HL-60/S4 (cell line): ENCODE results near the gene NEURL1.
"Not testable (repeated sequence)": the region's sequence is repeated elsewhere in the genome, so short reads cannot be mapped to it uniquely, and the experiment has no call there.

Source experiments
- in situ Hi-C: fragments of 300-500 bp; cut with MboI; formaldehyde crosslinking; loops from 2 replicates; pipeline ENCODE4 v1.14.3; 2022; ENCODE audit warnings: low sequenced_read_pairs

Gene NEURL1

GRCh38 chr10:103492655-103493261 lies 747 bp upstream of the NEURL1 start:
- in situ Hi-C loops = loop anchor here (25.0 kb wide), 1 partner anchor 580 kb away; the partner anchor contains the start of gene CNNM2

- in situ Hi-C loops = loop anchor here (25.0 kb wide), 1 partner anchor 582 kb away; the partner anchor contains the start of gene CNNM2
Observed at GRCh38 chr10:103493916-103494877, 692 bp downstream of the NEURL1 start.

DNA sequence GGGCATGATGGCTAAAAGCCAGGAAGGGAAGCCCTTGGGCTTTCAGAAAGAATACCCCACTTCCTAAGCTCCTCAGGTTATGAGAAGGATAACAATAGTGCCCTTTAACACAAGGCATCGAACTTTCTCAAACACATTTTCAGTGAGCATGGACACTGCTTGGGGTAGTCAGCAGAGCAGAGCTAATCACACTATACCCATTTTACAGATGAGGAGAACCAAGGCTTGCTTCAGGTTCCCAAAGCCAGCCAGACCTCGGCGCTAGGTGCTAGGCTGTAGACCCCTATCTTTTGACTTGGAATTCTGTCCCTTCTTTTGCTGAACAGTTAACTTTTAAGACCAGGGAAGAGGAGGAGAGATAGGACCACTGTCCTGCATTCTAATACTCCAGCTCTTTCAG lies 1.8 kb downstream of the NEURL1 start:
- in situ Hi-C loops = loop anchor here (25.0 kb wide), 1 partner anchor 583 kb away; the partner anchor contains the start of gene CNNM2

DNA sequence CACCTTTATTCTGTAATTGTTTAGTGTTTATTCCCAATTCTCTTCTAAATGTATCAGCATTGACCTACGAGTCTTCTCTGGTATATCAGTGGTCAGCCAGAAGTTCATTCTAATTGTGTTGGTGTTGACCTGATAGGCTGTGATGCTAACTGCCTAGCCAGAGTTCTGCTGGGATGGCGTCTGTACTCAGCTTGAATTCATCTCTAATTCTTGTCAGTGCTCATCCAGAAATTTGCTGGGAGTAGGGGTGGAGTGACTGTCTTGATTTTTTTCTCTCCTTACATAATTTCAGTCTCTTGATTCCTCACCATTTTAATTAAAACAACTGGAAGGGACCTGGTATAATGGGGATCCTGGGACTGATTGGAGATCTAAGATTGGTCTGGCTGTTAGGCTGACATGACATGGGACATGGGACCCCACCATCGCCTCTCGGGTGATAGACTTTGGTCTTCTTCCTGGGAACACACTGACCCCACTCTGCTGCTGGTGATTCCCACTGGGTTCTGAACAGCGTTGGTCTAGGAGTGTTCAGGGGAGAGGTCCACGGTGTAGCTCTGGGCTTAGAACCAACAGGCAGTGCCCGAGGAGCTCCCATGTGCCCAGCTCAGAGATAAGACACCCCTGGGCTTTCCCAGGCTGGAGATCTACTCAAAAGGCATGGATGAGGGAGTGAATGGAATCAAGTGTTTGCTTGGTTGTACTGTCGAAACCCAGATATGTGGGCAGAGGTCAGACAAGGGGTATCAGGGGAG lies 3.8 kb downstream of the NEURL1 start:
- in situ Hi-C loops = loop anchor here (25.0 kb wide), 1 partner anchor 585 kb away; the partner anchor contains the start of gene CNNM2

DNA sequence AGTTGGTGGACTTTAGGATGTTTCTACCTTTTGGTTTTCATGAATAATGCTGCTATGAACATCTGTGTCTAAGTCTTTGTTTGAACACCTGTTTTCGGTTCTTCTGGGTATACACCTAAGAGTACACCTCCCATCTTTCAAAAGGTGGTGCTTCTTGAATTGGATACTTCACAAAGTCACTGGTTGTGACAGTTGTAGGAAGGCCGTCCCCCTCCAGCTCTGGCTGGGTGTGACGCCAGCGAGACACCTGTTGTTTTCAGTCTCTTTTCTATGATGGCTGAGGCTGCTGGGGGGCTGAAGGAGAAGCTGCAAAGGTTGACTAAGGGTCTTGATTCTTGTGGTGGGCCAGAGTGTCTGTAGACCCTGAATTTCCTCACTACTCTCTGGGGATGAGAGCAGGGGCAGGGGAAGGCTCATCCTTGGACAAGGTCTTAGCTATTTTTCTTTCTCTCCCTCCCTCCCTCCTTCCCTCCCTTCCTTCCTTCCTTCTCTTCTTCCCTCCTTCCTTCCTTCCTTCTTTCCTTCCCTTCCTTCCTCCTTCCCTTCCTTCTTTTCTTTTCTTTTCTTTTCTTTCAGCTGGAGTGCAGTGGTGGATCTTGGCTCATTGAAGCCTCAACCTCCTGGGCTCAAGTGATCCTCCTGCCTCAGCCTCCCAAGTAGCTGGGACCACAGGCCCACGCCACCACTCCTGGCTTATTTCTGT lies 5.6 kb downstream of the NEURL1 start:
- in situ Hi-C loops = loop anchor here (25.0 kb wide), 1 partner anchor 587 kb away; the partner anchor contains the start of gene CNNM2

DNA sequence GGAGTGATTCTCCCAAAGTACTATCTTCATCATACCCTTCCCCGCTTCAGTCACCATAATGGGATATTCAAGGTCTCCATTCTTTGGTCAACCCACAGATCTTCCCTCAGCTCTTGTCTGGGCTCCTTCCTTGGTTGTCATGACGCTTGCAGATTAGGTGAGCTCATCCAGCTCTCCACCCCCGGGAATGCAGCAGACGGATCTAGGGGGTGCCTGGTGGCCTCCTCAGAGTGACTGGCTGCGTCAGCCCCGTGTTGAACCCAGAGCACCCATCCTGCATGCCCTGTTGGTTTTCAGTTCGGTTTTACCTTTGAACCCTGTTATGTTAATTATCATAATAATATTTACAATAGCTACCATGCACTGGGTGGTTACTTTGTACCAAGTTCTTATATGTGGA lies 6.4 kb downstream of the NEURL1 start:
- in situ Hi-C loops = loop anchor here (25.0 kb wide), 1 partner anchor 588 kb away; the partner anchor contains the start of gene CNNM2

- in situ Hi-C loops = no loop called here
Observed at GRCh38 chr10:103500481-103500880, 7.0 kb downstream of the NEURL1 start.

DNA sequence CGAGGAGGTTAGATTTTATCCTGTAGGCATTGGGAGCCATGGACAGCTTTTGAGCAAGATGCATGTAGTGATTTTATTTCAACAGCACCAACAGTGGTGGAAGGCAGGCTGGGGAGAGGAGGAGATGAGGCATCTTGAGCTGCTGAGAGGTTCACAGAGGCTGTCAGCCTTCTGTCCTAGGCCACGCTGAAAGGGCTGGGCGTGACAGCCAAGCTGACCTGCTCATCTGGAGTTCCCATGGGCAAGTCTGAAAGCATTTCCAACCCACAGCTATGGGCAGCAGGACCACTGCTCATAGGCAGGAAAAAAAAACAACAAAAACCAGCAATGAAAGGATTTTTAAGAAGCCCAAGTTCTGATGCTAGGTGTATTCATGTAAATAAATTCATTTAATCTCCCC lies 7.7 kb downstream of the NEURL1 start:
- in situ Hi-C loops = no loop called here

DNA sequence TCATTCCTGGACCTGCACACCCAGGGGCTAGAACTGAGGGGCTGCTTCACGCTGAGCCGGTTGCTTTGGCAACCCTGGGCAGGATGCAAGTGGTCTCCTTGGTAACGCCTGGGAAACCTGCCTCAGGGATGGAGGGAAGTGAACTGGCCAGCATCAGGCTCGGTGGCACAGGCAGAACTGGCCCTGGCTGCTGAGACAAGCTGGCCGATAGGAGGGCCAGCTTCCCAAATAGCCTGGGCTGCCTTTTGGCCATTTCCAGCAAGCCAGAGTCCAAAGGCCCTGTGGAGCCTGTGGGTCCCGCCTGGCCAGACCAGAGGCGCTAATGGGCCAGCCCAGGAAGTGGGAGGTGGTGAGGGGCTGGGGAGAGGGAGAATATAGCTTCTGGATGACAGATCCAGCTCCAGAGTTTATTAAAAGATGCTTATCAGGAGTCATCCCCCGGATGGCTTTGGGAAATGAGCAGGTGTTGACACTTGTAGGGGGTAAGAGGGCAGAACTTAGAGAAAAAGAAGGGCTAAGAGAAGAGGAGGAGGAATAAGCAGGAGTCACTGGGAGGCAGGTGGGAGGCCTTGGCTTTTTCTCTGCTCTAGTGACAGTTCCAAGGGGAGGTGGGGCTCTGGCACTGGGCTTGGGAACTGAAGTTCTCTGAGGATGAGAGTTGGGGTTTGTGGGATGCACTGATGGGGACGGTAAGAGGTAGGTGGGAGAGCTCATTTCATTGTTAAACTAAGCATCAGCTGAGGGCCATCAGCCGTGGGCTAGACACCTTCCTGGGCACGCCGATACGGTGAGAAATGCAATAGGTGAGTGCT lies 9.6 kb downstream of the NEURL1 start:
- in situ Hi-C loops = no loop called here

DNA sequence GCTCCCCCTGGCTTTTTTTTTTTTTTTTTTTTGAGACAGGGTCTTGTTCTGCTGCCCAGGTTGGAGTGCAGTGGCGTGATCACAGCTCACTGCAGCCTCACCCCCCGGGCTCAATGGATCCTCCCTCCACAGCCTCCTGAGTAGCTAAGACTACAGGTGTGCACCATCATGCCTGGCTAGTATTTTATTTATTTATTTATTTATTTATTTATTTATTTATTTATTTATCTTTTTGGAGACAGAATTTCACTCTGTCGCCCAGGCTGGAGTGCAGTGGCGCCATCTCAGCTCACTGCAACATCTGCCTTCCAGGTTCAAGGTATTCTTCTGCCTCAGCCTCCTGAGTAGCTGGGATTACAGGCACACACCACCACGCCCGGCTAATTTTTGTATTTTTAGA lies 10.3 kb downstream of the NEURL1 start:
- in situ Hi-C loops = not testable (repeated sequence)

DNA sequence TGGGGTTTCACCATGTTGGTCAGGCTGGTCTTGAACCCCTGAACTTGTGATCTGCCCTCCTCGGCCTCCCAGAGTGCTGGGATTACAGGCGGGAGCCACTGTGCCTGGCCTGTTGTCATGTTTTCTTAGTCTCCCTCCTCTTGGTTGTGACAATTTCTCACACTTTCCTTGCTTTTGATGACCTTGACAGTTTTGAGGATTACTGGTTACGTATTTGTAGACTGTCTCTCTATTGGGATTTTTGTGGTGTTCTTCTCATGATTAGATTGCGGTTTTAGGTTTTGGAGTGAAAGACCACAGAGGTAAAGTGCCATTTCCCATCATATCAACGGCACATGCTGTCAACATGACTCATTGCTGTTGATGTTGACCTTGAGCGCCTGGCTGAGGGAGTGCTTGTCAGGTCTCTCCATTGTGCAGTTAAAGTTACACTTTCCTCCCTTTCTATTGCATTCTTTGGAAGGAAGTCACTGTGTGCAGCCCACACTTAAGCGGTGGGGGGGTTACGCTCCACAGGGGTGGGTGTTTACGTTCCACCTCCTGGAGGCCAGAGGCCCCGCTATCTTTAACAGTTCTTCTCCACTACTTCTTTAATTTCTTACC lies 10.8 kb downstream of the NEURL1 start:
- in situ Hi-C loops = no loop called here

DNA sequence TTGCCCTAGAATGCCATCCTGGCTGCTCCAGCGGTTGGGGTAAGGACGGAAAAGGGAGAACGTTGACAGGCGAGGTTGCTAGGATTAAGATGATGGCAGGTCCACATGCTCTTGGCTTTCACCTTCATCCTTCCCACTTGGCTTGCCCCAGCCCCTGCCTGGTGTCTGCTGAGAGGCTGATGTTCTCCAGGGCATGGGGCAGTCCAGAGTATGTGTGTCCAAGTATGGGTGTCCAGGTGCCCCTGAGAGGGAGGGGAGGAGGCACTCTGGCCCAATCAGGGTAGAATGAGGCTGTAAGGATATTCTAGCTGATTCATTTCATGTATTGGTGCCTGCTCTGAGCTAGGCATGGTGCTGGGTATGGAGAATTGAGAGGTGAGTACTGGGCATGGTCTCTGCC lies 12.6 kb downstream of the NEURL1 start:
- in situ Hi-C loops = no loop called here

DNA sequence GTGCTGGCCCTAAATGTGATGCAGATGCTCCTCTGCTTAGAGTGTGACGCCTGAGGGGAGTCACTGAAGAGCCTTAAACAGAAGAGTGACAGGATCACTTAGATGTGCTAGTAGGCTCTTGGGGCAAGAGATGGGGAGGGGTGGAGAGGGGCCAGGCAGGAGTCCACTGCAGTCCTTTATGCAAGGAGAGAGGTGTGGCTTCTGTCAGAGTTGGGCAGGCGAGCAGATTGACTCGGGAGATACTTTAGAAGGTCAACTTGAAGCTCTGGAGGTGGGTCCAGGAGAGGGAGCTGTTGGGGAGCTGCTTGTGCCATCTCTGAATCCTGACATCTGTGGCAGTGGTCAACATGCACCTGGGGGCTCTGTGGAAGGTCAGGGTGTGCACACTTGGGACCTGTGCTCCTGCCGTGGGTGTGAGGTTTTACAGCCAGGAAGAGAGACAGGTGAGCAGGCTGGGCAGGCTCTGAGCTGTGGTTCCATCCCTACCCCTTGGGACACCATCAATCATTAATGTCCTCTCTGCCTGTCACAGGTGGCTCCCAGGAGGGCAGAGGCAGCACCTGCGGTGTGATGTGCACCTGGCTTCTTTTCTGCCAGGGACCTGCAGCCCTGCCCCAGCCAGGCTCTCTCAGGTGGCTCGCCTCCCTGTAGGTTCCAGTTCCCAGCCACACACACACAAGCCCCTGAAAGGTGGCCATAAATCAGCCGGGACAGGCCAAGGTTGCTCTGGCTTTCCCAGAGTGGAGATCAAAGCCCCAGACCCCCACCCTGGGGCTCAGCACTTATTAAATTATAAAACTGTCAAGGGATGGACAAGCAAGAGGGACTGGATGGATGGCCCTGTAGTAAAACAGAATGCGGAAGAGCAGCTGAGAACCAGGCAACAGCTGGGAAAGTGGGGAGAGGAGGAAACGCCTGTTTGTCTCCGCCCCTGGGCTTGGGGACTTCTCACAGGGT lies 14.0 kb downstream of the NEURL1 start:
- in situ Hi-C loops = no loop called here

DNA sequence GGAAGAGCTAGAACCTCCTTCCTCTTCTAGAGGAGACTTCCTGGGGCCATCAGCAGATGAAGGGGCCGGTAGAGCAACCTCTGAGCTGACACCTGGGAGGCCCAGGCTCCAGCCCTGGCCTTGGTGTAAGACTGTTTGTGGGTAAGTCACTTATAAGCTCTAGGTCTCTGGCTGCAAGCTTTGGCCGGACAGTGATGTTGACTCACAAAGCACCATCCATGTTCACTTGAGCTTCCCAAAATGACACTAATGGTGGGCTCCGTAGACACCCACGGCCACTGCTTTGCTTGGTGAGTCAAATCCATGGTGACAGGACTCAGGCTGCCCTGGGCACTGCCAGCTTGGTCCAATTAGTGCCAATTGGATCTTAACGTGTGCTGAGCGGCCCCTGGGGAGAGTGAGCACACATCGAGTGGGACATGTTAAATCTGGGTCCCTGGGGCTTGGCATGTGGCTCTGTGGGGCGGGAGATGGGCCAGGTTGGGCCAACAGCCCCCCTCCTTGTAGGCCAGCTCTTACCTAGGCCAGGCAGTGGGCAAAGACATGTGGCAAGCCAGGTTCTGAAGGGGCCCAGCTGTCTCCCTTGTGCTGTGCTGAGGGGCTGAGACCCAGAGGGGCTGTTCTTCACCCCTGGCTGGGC lies 16.7 kb downstream of the NEURL1 start:
- in situ Hi-C loops = no loop called here

DNA sequence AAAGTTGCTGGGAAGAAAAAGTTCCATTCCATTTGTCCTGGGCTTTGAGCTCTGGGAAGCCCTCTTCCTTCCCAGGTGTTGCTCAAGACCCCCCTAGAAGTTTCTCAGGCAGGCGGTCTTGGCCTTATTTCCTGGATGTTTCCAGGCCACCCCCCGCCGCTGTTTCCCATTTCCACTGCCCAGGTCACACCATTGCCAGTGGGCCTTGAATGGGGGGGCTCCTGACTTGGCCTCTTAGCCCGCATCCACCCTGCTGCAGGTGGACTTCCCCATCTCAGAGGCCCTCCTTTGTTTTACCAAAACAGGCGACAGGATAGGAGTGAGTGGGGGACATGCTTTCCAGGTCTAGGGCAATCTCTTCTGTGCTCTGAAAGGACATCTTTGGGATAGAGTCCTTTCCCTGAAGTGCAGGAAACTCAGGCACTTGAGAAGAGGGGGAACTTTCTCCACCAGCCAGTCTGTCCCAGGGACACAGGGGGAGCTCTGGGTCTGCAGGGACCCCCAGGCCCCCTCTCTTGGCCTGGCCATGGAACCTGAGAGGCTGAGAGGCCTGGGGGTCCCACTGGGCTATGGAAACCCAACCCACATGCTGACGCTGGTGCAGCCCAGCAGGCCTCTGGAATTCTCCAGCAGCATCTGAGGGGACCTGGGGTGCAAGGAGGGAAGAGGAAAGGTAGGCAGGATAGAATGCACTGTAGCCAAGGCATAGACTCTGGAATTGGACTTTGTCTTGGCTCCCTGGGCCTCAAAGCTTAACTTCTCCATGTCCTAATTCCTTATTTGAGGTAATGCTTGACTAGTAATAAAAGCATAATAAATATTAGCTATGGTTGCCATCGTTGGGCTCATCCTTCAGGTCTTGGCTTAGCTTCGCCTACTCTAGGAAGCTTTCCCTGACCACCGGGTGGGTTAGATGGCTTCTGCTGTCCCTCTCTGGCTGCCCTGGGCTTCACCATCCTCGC lies 17.6 kb downstream of the NEURL1 start:
- in situ Hi-C loops = no loop called here

GRCh38 chr10:103512166-103512565 lies 18.7 kb downstream of the NEURL1 start:
- in situ Hi-C loops = no loop called here
